Activated CD4-positive, alpha-beta T cell treated with anti-CD3 and anti-CD28 coated beads, Interleukin-2, amount 50 U/mL, for 48 hours (primary cell): ENCODE results near the gene C12orf54.
"Not testable (repeated sequence)": the region's sequence is repeated elsewhere in the genome, so short reads cannot be mapped to it uniquely, and the experiment has no call there.

ENCODE experiments used
- DNase-seq, 2 experiments: peaks; one replicate each; pipeline ENCODE4 v3.0.0-alpha.2; 2020

Gene C12orf54

GRCh38 chr12:48482198-48482597 is at the start of gene C12orf54:
Gene C12orf54, plus strand, starts transcription at chr12:48482498. Its CDS starts 799 bp downstream, at chr12:48483297.
- no peak for DNase-seq

- DNase-seq = not testable (repeated sequence)
These were observed 48.3 kb upstream of the C12orf54 start for GRCh38 chr12:48434016-48434415.

- no peak for DNase-seq
These were observed 41.2 kb upstream of the C12orf54 start for GRCh38 chr12:48441069-48441468.

- DNase-seq = no peak
These were observed 40.0 kb upstream of the C12orf54 start for GRCh38 chr12:48442179-48442847.

GRCh38 chr12:48445538-48445937 is 36.8 kb upstream of the C12orf54 start:
- DNase-seq = no peak

- DNase-seq = no peak
These were observed 36.0 kb upstream of the C12orf54 start for GRCh38 chr12:48446161-48446776.

GRCh38 chr12:48447755-48448154 is 34.5 kb upstream of the C12orf54 start:
- no peak for DNase-seq

- no peak for DNase-seq
These were observed 30.9 kb upstream of the C12orf54 start for GRCh38 chr12:48451372-48451771.

- DNase-seq = not testable (repeated sequence)
These were observed 29.3 kb upstream of the C12orf54 start for GRCh38 chr12:48452961-48453360.

- DNase-seq = no peak
These were observed 27.6 kb upstream of the C12orf54 start for GRCh38 chr12:48454667-48455066.

GRCh38 chr12:48455116-48455515 is 27.2 kb upstream of the C12orf54 start:
- DNase-seq = no peak

GRCh38 chr12:48459259-48459658 is 23.0 kb upstream of the C12orf54 start:
- no peak for DNase-seq

- not testable (repeated sequence) for DNase-seq
These were observed 13.3 kb upstream of the C12orf54 start for GRCh38 chr12:48469027-48469426.

- DNase-seq = no peak
These were observed 10.0 kb upstream of the C12orf54 start, which contains the start of gene ANP32D for GRCh38 chr12:48472259-48472658. Gene ANP32D, plus strand, starts transcription at chr12:48472559. Its CDS starts 106 bp downstream, at chr12:48472665.

- no peak for DNase-seq
These were observed 9.2 kb upstream of the C12orf54 start for GRCh38 chr12:48473061-48473460.

- DNase-seq = not testable (repeated sequence)
These were observed 7.8 kb upstream of the C12orf54 start for GRCh38 chr12:48474497-48474896.

- no peak for DNase-seq
These were observed 632 bp downstream of the C12orf54 start for GRCh38 chr12:48482930-48483329.

GRCh38 chr12:48486261-48486660 is 4.0 kb downstream of the C12orf54 start:
- no peak for DNase-seq

GRCh38 chr12:48486679-48487078 is 4.4 kb downstream of the C12orf54 start:
- DNase-seq = no peak

GRCh38 chr12:48489012-48489411 is 6.7 kb downstream of the C12orf54 start:
- DNase-seq = no peak

GRCh38 chr12:48489456-48489855 is 7.2 kb downstream of the C12orf54 start:
- DNase-seq = not testable (repeated sequence)

- not testable (repeated sequence) for DNase-seq
These were observed 18.0 kb downstream of the C12orf54 start for GRCh38 chr12:48500281-48500680.

- not testable (repeated sequence) for DNase-seq
These were observed 24.5 kb downstream of the C12orf54 start for GRCh38 chr12:48506836-48507235.

GRCh38 chr12:48508987-48509386 is 26.7 kb downstream of the C12orf54 start:
- no peak for DNase-seq

- DNase-seq = no peak
These were observed 27.8 kb downstream of the C12orf54 start for GRCh38 chr12:48510111-48510510.
